ENCODE results near the gene SCAF8. TPM values are rescaled to one million over a fixed set of nuclear protein-coding genes. Genes with fewer than 3 reads are reported as not detected.

Gene SCAF8
- total and polyA plus RNA-seq, 9 of the 15 experiments (the other 6 are each of a cell fraction or from before 2014, with no cell fraction given), result 10.5 to 46.6 (median 23.2) TPM

DNA sequence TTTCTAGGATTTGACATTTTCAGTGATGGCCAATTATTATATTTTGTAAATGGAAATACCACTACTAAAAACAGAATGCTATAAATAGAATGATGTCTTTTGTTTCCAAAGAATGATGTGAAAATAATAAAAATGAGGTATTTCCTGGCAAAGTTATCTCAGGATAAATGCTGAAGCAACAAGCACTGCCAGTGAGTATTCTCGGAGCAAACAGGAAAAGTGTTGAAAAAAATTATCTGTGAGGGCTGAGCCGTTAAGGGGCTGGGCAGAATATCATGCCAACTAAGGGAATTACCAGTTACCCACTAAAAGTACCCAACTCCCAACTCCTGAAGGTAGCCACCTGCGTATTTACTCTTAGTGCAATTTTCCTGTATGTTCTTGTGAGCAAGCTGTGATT lies 23.6 kb upstream of the SCAF8 start:
- 5% methylated on average over 3 of the region's 3 CpGs for WGBS (ENCODE audit: insufficient coverage, low coverage, missing lambda C conversion rate)
- Histone ChIP-seq H3K4me1 (replicated peaks in 1 of 2; ENCODE audit: control insufficient read depth in 2 of 2, insufficient read depth in 2 of 2, low read length in 2 of 2) (peaks cover 0 to 6% of the 10 kb centered on the region in 2 experiments; a peak in 1 of 5 replicates), H3K79me2 (ENCODE audit: control insufficient read depth, insufficient read depth, low read length) (no peaks in the 10 kb centered on the region), H3K36me3 (ENCODE audit: control insufficient read depth, insufficient read depth, low read length) (no peaks in the 10 kb centered on the region), H3K9me3 (replicated peaks; ENCODE audit: control insufficient read depth, insufficient read depth, low read depth, low read length) (no peaks in the 10 kb centered on the region), H2AFZ (ENCODE audit: low read depth, low read length) (no peak overlapping the region), H3K27ac (ENCODE audit: extremely low read depth, low read depth, low read length) (no peak overlapping the region), H4K20me1 (replicated peaks; ENCODE audit: control insufficient read depth, insufficient read depth, low read length) (no peaks in the 10 kb centered on the region), H3K9ac (ENCODE audit: insufficient read depth in 1 of 2, low read depth in 2 of 2, low read length in 2 of 2) (no peak overlapping the region), H3K4me3 (no peak overlapping the region), H3K9me1 (ENCODE audit: control insufficient read depth, insufficient read depth, low read length) (no peaks in the 10 kb centered on the region), H3K4me2 (ENCODE audit: insufficient read depth, low read length) (no peak overlapping the region), H3K27me3 (ENCODE audit: control insufficient read depth in 2 of 2, insufficient read depth in 2 of 2, low read length in 2 of 2) (peaks cover 10 to 12% of the 10 kb centered on the region in 2 experiments; a peak in 3 of 5 replicates)
- BruUV-seq (replicated peaks), result no TSS peak
- FAIRE-seq (no peak), DNase-seq (ENCODE audit: extremely low read depth in 1 of 4, low spot score in 3 of 4) (no peak), ATAC-seq (no peak)
- TF ChIP-seq SOX6 (IDR thresholded peaks at IDR 0.05) (no peak), SMARCE1 (IDR thresholded peaks at IDR 0.05) (no peak), ILK (tag; IDR thresholded peaks at IDR 0.05; ENCODE audit: borderline replicate concordance, low read depth) (no peak), CXXC5 (CRISPR knock-in tag; IDR thresholded peaks at IDR 0.05) (no peak)
- ChIA-PET CTCF (ENCODE audit: low intra/inter-chr PET ratio) (no interaction called here), POLR2A (interaction anchor here (0.6 to 1.4 kb wide), 3 partner anchors 10 to 212 kb away, joined by 3 to 4 read pairs (median 3); no protein-coding TSS in a partner anchor)
- in situ Hi-C loops (cut with MboI) (no loop called here), intact Hi-C loops (cut with micrococcal nuclease) (no loop called here)

DNA sequence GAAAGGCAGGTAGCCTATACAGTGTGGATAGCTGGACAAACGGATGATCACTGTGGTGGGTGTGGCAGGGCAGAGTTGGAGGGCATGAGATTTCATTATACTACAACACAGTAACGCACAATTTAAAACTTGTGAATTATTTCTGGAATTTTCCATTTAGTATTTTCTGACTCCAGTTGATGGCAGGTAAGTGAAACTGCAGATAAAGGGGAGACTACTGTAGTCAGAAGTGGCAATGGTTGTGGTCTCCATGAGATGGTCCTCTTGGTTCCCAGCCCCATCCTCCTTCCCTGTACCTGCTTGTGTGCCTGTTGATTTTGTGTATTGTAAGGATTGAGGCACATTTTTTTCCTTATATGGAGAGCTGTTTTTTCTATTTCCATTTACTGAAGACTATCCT lies 22.5 kb upstream of the SCAF8 start:
- intact Hi-C loops (cut with micrococcal nuclease), result no loop called here
- no peak overlapping the region for H2AFZ ChIP-seq (ENCODE audit: low read depth, low read length)
- peaks cover 10 to 12% of the 10 kb centered on the region in 2 experiments; a peak in 3 of 5 replicates for H3K27me3 ChIP-seq (ENCODE audit: control insufficient read depth in 2 of 2, insufficient read depth in 2 of 2, low read length in 2 of 2)
- FAIRE-seq (no peak), ATAC-seq (no peak), DNase-seq (ENCODE audit: extremely low read depth in 1 of 4, low spot score in 3 of 4) (no peak)
- BruUV-seq (replicated peaks), result no TSS peak
- no peak overlapping the region for H3K4me3 ChIP-seq
- H3K9ac ChIP-seq (ENCODE audit: insufficient read depth in 1 of 2, low read depth in 2 of 2, low read length in 2 of 2), result no peak overlapping the region
- peaks cover 0 to 6% of the 10 kb centered on the region in 2 experiments; a peak in 1 of 5 replicates for H3K4me1 ChIP-seq (replicated peaks in 1 of 2; ENCODE audit: control insufficient read depth in 2 of 2, insufficient read depth in 2 of 2, low read length in 2 of 2)
- CTCF ChIA-PET (ENCODE audit: low intra/inter-chr PET ratio), result no interaction called here
- no peaks in the 10 kb centered on the region for H4K20me1 ChIP-seq (replicated peaks; ENCODE audit: control insufficient read depth, insufficient read depth, low read length)
- H3K9me1 ChIP-seq (ENCODE audit: control insufficient read depth, insufficient read depth, low read length), result no peaks in the 10 kb centered on the region
- no peak overlapping the region for H3K4me2 ChIP-seq (ENCODE audit: insufficient read depth, low read length)
- 9% methylated on average over 2 of the region's 2 CpGs for WGBS (ENCODE audit: insufficient coverage, low coverage, missing lambda C conversion rate)
- in situ Hi-C loops (cut with MboI), result no loop called here
- POLR2A ChIA-PET, result interaction anchor here (0.6 kb wide), 1 partner anchor 145 kb away, joined by 3 read pairs; no protein-coding TSS in a partner anchor
- H3K79me2 ChIP-seq (ENCODE audit: control insufficient read depth, insufficient read depth, low read length), result no peaks in the 10 kb centered on the region
- H3K9me3 ChIP-seq (replicated peaks; ENCODE audit: control insufficient read depth, insufficient read depth, low read depth, low read length), result no peaks in the 10 kb centered on the region
- no peaks in the 10 kb centered on the region for H3K36me3 ChIP-seq (ENCODE audit: control insufficient read depth, insufficient read depth, low read length)
- H3K27ac ChIP-seq (ENCODE audit: extremely low read depth, low read depth, low read length), result no peak overlapping the region
- no peak for TF ChIP-seq ZKSCAN3 (CRISPR knock-in tag; IDR thresholded peaks at IDR 0.05)
- no peak for TF ChIP-seq ZKSCAN8 (CRISPR knock-in tag; IDR thresholded peaks at IDR 0.05)
- TF ChIP-seq, protein P1, sequence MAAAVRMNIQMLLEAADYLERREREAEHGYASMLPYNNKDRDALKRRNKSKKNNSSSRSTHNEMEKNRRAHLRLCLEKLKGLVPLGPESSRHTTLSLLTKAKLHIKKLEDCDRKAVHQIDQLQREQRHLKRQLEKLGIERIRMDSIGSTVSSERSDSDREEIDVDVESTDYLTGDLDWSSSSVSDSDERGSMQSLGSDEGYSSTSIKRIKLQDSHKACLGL (CRISPR knock-in tag; IDR thresholded peaks at IDR 0.05; ENCODE audit: borderline replicate concordance, poor library complexity, severe bottlenecking), result no peak
- TF ChIP-seq TFAM (CRISPR knock-in tag; conservative IDR thresholded peaks at IDR 0.05), result no peak
- TF ChIP-seq SNRNP70 (optimal IDR thresholded peaks at IDR 0.05; ENCODE audit: low read depth, low read length), result no peak
- TF ChIP-seq, protein P2, sequence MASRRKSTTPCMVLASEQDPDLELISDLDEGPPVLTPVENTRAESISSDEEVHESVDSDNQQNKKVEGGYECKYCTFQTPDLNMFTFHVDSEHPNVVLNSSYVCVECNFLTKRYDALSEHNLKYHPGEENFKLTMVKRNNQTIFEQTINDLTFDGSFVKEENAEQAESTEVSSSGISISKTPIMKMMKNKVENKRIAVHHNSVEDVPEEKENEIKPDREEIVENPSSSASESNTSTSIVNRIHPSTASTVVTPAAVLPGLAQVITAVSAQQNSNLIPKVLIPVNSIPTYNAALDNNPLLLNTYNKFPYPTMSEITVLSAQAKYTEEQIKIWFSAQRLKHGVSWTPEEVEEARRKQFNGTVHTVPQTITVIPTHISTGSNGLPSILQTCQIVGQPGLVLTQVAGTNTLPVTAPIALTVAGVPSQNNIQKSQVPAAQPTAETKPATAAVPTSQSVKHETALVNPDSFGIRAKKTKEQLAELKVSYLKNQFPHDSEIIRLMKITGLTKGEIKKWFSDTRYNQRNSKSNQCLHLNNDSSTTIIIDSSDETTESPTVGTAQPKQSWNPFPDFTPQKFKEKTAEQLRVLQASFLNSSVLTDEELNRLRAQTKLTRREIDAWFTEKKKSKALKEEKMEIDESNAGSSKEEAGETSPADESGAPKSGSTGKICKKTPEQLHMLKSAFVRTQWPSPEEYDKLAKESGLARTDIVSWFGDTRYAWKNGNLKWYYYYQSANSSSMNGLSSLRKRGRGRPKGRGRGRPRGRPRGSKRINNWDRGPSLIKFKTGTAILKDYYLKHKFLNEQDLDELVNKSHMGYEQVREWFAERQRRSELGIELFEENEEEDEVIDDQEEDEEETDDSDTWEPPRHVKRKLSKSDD (conservative IDR thresholded peaks at IDR 0.05; ENCODE audit: low read length), result no peak
- no peak for TF ChIP-seq ERF (CRISPR knock-in tag; IDR thresholded peaks at IDR 0.05)
- TF ChIP-seq ELF4 (CRISPR knock-in tag; IDR thresholded peaks at IDR 0.05), result no peak
- no peak for TF ChIP-seq PTRF (tag; IDR thresholded peaks at IDR 0.05)
- no peak for TF ChIP-seq BACH1 (tag; IDR thresholded peaks at IDR 0.05)
- TF ChIP-seq MEF2A (IDR thresholded peaks at IDR 0.05; ENCODE audit: control insufficient read depth, low read depth, low read length), result no peak

All from K562 (cell line).